H1 (cell line): ENCODE data around the gene FKBP5.

Experiments
- CBX8 ChIP-seq: fragments of 300-800, 300-1000 bp; sonication (generic); IDR thresholded peaks from 2 replicates; pipeline ENCODE4 v1.7.1; 2016; ENCODE audit warnings: low read depth, low read length, borderline replicate concordance
- CEBPB ChIP-seq: IDR thresholded peaks from 2 replicates; pipeline ENCODE4 v1.6.1; 2012; ENCODE audit warnings: low read depth, low read length
- CHD1 ChIP-seq: IDR thresholded peaks from 2 replicates; pipeline ENCODE4 v1.6.1; 2012; ENCODE audit warnings: low read depth, low read length, improper control_type of control experiment
- CHD2 ChIP-seq: IDR thresholded peaks from 2 replicates; pipeline ENCODE4 v1.6.1; 2012; ENCODE audit warnings: low read length, improper control_type of control experiment
- CREB1 ChIP-seq: IDR thresholded peaks from 2 replicates; pipeline ENCODE4 v1.6.1; 2012; ENCODE audit warnings: inconsistent platforms
- EP300 ChIP-seq, 2 experiments: IDR thresholded peaks; 1 replicate in 1 of 2; 2 replicates in 1 of 2; pipeline ENCODE4 v1.6.1; 2011 to 2012; ENCODE audit warnings: low read depth in 2 of 2, low read length in 2 of 2, mild to moderate bottlenecking in 2 of 2, borderline replicate concordance in 1 of 2, inconsistent platforms in 1 of 2, moderate library complexity in 1 of 2
- EZH2 ChIP-seq: fragments of 200-600 bp; sonication (generic); IDR thresholded peaks from 2 replicates; pipeline ENCODE4 v1.7.1; 2012; ENCODE audit warnings: low read depth, mild to moderate bottlenecking, moderate library complexity, low read length, inconsistent platforms; ENCODE audit not compliant: severe bottlenecking
- KDM1A ChIP-seq: fragments of 200-600, 300-600 bp; sonication (generic); IDR thresholded peaks from 2 replicates; pipeline ENCODE4 v1.7.1; 2016; ENCODE audit warnings: mild to moderate bottlenecking, low read length, borderline replicate concordance
- POLR2AphosphoS5 ChIP-seq: IDR thresholded peaks from 2 replicates; pipeline ENCODE4 v1.6.1; 2011; ENCODE audit warnings: low read depth, low read length
- RXRA ChIP-seq: IDR thresholded peaks from 2 replicates; pipeline ENCODE4 v1.6.1; 2011; ENCODE audit warnings: low read depth, mild to moderate bottlenecking, low read length, moderate library complexity; ENCODE audit not compliant: insufficient read depth
- TCF12 ChIP-seq: IDR thresholded peaks from 2 replicates; pipeline ENCODE4 v1.6.1; 2011; ENCODE audit warnings: low read depth, mild to moderate bottlenecking, low read length
- TF ChIP-seq, protein P1 (sequence below), 3 experiments: IDR thresholded peaks; 1 replicate in 2 of 3; 2 replicates in 1 of 3; pipeline versions ENCODE4 v1.5.1 to v1.6.1; 2011; ENCODE audit warnings: low read length in 3 of 3, mild to moderate bottlenecking in 3 of 3, inconsistent platforms in 2 of 3, low read depth in 1 of 3, moderate library complexity in 1 of 3; ENCODE audit not compliant: insufficient read depth in 1 of 3; ENCODE audit errors: control extremely low read depth in 1 of 3

DNA sequence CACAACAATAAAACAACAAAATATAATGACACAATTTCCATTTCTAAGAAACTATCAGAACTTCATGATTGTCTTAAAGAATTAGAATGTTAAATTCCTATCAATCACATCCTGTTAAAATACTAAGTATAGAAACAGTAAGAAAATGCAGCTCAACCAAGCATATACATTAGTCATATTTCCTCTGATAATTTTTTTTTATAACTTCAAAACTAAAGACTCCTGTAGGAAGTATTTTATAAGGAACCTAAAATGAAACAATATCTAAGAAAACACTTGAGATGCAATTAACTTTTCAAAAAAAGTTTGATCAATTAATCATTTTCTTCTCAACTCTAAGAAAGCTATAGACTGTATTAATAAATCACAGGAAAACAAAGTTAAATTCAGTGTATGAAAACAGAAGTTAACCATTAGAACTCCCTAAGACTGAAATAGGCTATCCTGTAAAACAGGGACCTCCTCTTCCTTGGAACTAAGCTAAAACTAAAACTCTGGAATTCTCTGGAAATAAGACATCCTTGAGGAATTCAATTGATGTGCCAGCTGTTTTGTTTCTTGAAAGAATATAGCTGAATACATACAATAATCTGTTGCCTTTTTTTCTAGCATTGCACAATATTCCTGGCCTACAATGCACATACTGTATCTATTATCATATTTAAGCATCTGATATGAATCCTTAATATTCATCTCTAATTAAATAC lies 19.8 kb downstream of the FKBP5 start:
- TF ChIP-seq CBX8, result no peak
- no peak for TF ChIP-seq RXRA
- TF ChIP-seq, protein P1, sequence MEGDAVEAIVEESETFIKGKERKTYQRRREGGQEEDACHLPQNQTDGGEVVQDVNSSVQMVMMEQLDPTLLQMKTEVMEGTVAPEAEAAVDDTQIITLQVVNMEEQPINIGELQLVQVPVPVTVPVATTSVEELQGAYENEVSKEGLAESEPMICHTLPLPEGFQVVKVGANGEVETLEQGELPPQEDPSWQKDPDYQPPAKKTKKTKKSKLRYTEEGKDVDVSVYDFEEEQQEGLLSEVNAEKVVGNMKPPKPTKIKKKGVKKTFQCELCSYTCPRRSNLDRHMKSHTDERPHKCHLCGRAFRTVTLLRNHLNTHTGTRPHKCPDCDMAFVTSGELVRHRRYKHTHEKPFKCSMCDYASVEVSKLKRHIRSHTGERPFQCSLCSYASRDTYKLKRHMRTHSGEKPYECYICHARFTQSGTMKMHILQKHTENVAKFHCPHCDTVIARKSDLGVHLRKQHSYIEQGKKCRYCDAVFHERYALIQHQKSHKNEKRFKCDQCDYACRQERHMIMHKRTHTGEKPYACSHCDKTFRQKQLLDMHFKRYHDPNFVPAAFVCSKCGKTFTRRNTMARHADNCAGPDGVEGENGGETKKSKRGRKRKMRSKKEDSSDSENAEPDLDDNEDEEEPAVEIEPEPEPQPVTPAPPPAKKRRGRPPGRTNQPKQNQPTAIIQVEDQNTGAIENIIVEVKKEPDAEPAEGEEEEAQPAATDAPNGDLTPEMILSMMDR (IDR thresholded peaks at IDR 0.05; ENCODE audit: control extremely low read depth in 1 of 3, insufficient read depth in 1 of 3, low read depth in 1 of 3, low read length in 3 of 3), result no peak
- no peak for TF ChIP-seq POLR2AphosphoS5
- TF ChIP-seq CREB1, result no peak
- no peak for TF ChIP-seq TCF12
- 0 out of 2 replicates have a peak, but pooled peaks have one; percentile 11 for TF ChIP-seq CEBPB
- TF ChIP-seq CHD2, result no peak
- no peak for TF ChIP-seq EP300 (IDR thresholded peaks at IDR 0.05; ENCODE audit: borderline replicate concordance in 1 of 2, low read depth in 2 of 2, low read length in 2 of 2)
- TF ChIP-seq KDM1A, result no peak
- TF ChIP-seq CHD1, result no peak
- no peak for TF ChIP-seq EZH2
